GM12872 (cell line): ENCODE results near the gene TBCE.

Source experiments
- TF ChIP-seq, protein P1 (sequence below): IDR thresholded peaks from 3 replicates; pipeline ENCODE4 v1.5.1; 2011; ENCODE audit warnings: low read depth, mild to moderate bottlenecking, low read length, moderate library complexity; ENCODE audit not compliant: insufficient read depth

Gene TBCE

DNA sequence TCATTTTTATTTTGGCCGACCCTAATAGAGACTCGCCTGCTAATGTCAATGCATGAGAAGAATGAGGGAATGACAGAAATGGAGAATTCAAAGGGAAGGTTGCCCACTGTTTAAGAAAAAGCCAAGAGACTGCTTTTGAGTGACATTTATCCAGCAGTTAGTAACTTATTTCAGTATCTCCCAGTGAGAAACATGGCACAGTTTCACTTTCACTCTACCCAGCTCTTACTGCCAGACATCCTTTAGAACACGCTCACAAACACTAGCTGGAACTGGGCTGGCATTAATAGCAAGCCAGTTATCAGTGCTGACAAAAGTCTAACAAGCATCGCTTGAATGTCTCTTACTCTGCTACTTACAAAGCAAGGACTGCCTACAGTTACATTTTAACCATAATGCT, 30.3 kb upstream of the TBCE start:
- TF ChIP-seq, protein P1, sequence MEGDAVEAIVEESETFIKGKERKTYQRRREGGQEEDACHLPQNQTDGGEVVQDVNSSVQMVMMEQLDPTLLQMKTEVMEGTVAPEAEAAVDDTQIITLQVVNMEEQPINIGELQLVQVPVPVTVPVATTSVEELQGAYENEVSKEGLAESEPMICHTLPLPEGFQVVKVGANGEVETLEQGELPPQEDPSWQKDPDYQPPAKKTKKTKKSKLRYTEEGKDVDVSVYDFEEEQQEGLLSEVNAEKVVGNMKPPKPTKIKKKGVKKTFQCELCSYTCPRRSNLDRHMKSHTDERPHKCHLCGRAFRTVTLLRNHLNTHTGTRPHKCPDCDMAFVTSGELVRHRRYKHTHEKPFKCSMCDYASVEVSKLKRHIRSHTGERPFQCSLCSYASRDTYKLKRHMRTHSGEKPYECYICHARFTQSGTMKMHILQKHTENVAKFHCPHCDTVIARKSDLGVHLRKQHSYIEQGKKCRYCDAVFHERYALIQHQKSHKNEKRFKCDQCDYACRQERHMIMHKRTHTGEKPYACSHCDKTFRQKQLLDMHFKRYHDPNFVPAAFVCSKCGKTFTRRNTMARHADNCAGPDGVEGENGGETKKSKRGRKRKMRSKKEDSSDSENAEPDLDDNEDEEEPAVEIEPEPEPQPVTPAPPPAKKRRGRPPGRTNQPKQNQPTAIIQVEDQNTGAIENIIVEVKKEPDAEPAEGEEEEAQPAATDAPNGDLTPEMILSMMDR, result no peak

DNA sequence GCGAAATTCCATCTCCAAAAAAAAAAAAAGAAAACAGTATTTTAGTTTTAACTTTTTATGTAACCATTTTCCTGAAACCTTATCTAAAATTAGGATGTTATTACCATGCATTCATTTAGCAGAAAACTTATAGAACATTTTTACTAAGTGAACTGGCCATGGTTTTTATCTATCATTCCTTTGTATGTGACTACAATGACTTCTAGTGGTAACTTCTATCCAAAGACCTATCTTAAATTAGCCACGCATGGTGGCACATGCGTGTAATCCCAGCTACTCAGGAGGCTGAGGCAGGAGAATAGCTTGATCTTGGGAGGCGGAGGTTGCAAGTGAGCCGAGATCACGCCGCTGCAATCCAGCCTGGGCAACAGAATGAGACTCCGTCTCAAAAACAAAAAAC, 27.5 kb upstream of the TBCE start:
- TF ChIP-seq, protein P1, result no peak

DNA sequence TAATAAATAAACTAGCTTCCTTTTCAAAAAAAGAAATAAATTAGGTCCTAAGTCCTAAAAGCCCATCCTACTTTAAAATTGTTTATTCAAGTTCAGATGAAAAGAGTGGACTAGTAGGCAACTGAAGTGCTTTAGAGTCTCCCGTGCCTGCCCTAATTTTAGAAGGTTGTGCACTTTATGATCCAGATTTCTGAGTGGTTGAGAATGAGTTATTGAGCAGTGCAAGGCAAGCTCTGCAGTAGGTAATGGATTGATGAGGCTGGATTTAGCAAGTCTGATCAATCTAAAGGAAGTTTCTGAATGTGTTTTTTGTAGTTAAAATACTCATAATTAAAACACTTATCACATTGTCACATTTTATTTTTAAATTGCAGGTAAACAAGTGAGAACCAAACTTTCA, 25.9 kb upstream of the TBCE start:
- TF ChIP-seq, protein P1, result no peak

DNA sequence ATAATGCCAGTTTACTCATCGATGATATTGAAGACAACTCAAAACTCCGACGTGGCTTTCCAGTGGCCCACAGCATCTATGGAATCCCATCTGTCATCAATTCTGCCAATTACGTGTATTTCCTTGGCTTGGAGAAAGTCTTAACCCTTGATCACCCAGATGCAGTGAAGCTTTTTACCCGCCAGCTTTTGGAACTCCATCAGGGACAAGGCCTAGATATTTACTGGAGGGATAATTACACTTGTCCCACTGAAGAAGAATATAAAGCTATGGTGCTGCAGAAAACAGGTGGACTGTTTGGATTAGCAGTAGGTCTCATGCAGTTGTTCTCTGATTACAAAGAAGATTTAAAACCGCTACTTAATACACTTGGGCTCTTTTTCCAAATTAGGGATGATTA, 25.2 kb upstream of the TBCE start:
- TF ChIP-seq, protein P1, result no peak

DNA sequence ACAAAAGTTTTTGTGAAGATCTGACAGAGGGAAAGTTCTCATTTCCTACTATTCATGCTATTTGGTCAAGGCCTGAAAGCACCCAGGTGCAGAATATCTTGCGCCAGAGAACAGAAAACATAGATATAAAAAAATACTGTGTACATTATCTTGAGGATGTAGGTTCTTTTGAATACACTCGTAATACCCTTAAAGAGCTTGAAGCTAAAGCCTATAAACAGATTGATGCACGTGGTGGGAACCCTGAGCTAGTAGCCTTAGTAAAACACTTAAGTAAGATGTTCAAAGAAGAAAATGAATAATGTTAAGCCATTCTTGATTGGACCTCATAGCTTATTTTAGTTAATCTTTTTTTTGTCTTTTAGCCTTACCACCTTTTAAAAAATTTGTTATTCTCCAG, 24.8 kb upstream of the TBCE start:
- TF ChIP-seq, protein P1, result no peak

- TF ChIP-seq, protein P1, result no peak
Measured at GRCh38 chr1:235343726-235344125, 23.5 kb upstream of the TBCE start.

DNA sequence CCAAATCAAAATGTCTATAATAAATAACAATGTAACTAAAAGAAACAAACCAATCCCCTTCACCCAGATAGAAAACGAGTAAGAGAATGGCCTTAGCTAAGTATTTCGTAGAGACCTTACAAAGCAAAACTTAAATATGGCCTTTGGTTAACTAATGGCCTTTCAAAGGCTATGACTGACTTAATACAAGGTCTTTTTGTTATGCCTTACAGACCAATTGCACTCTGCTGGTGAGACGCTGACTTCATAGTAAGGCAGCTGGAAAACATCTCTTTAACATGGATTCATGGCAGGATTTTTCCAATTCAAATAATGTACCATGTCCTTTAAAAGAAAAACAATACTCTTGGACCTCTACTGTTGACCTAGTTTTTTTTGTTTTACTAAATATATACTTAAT, 15.8 kb upstream of the TBCE start:
- TF ChIP-seq, protein P1, result no peak

DNA sequence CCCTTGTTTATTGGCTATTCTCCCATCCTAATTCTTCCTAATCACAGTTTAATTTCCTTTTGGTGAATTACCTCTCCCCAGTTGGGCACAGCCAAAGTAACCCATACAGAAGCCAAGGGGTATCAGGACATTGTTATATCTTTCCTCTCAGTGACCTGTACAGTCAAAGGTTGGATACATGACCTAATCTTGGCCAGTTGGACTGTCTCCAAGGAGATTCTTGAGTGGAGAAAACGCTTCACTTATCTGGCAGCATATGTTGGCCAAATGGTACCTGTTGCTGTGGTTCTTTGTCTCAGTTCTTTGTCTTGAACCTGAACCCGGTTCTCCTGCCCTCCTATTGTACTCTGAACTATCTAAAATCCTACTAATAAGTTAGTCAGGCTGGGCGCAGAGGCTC, 15.3 kb upstream of the TBCE start:
- TF ChIP-seq, protein P1, result no peak
